Measurements from ENCODE around the gene SAMD4A. TPM values are rescaled to one million over a fixed set of nuclear protein-coding genes. Genes with fewer than 3 reads are reported as not detected.

SAMD4A gene
- total and polyA plus RNA-seq, 8 donors = 4.5 to 40.5 (median 8.0) TPM

GRCh38 chr14:54683882-54684794, 117.2 kb downstream of the SAMD4A start:
- no peak overlapping the region for H3K4me3 ChIP-seq
- no peak for TF ChIP-seq CTCF (IDR thresholded peaks at IDR 0.05)
- intact Hi-C loops (cut with DNase I) = no loop called here
- no peak for DNase-seq
- H3K36me3 ChIP-seq = no peaks in the 10 kb centered on the region
- no peaks in the 10 kb centered on the region for H3K27me3 ChIP-seq
- peaks cover 16 to 19% of the 10 kb centered on the region in 2 donors for H3K4me1 ChIP-seq
- no peaks in the 10 kb centered on the region for H3K9me3 ChIP-seq
- peak; percentile 33 for ATAC-seq
- H3K27ac ChIP-seq = peak overlapping the region in 1 of 2 donors; percentile 31

- no peak for DNase-seq
- Histone ChIP-seq H3K9me3 (no peaks in the 10 kb centered on the region), H3K27me3 (no peaks in the 10 kb centered on the region), H3K27ac (peak overlapping the region in 1 of 2 donors; percentile 65), H3K4me3 (no peak overlapping the region), H3K36me3 (no peaks in the 10 kb centered on the region), H3K4me1 (peaks cover 16 to 19% of the 10 kb centered on the region in 2 donors)
- TF ChIP-seq CTCF (IDR thresholded peaks at IDR 0.05) = no peak
- ATAC-seq = no peak
- intact Hi-C loops (cut with DNase I) = no loop called here
Measured at GRCh38 chr14:54685286-54685845, 118.4 kb downstream of the SAMD4A start.

GRCh38 chr14:54686219-54686870, 119.4 kb downstream of the SAMD4A start:
- H3K36me3 ChIP-seq = no peaks in the 10 kb centered on the region
- peaks cover 16 to 20% of the 10 kb centered on the region in 2 donors for H3K4me1 ChIP-seq
- H3K4me3 ChIP-seq = no peak overlapping the region
- DNase-seq (peak in 2 of 4 donors; percentile 76 to 84), ATAC-seq (peak; percentile 25)
- intact Hi-C loops (cut with DNase I) = no loop called here
- H3K9me3 ChIP-seq = no peaks in the 10 kb centered on the region
- no peaks in the 10 kb centered on the region for H3K27me3 ChIP-seq
- peak overlapping the region in 1 of 2 donors; percentile 65 for H3K27ac ChIP-seq
- TF ChIP-seq CTCF (IDR thresholded peaks at IDR 0.05) = no peak

- Histone ChIP-seq H3K27ac (peak overlapping the region in 1 of 2 donors; percentile 65), H3K4me3 (no peak overlapping the region), H3K4me1 (peaks cover 16 to 28% of the 10 kb centered on the region in 2 donors), H3K9me3 (no peaks in the 10 kb centered on the region), H3K36me3 (no peaks in the 10 kb centered on the region), H3K27me3 (no peaks in the 10 kb centered on the region)
- no peak for ATAC-seq
- intact Hi-C loops (cut with DNase I) = no loop called here
- TF ChIP-seq CTCF (IDR thresholded peaks at IDR 0.05) = no peak
- DNase-seq = no peak
Measured at GRCh38 chr14:54686871-54687749, 120.2 kb downstream of the SAMD4A start.

All from left lung (tissue), 10 donors.